Activated CD8-positive, alpha-beta T cell treated with anti-CD3 and anti-CD28 coated beads, Interleukin-2, amount 10 ng/mL, durations not matched to agents 7 days and 5 days (primary cell): Measurements from ENCODE around the gene CCNY. TPM values are rescaled to one million over a fixed set of nuclear protein-coding genes. Genes with fewer than 3 reads are reported as not detected.
"Not testable (repeated sequence)": the region's sequence is repeated elsewhere in the genome, so short reads cannot be mapped to it uniquely, and the experiment has no call there.

Experiments
- ATAC-seq: fragments of 150-1000 bp; cut with Tn5 transposase; one replicate; pipeline ENCODE4 v1.10.0; 2021; ENCODE audit warnings: moderate library complexity
- CTCF ChIA-PET: fragments of 350-600 bp; sonication (Branson Sonifier 250); formaldehyde crosslinking; loops from one replicate; lab custom pipeline; 2021; ENCODE audit warnings: antibody characterized with exemption; lab: Charles Lee
- POLR2A ChIA-PET: fragments of 350-600 bp; sonication (Branson Sonifier 250); formaldehyde crosslinking; loops from one replicate; lab custom pipeline; 2021; ENCODE audit warnings: antibody characterized with exemption; lab: Charles Lee
- DNase-seq: peaks from one replicate; pipeline ENCODE4 v3.0.0-alpha.2; 2020
- H3K27ac Mint-ChIP-seq: one replicate; pipeline ENCODE4 v1.8.0; 2021; ENCODE audit warnings: mild to moderate bottlenecking, mixed read lengths
- H3K27me3 Mint-ChIP-seq: one replicate; pipeline ENCODE4 v1.8.0; 2021; ENCODE audit warnings: low read depth, mixed read lengths
- H3K36me3 Mint-ChIP-seq: one replicate; pipeline ENCODE4 v1.8.0; 2021; ENCODE audit warnings: low read depth, mixed read lengths
- H3K4me1 Mint-ChIP-seq: one replicate; pipeline ENCODE4 v1.8.0; 2021; ENCODE audit warnings: low read depth, mixed read lengths
- H3K4me3 Mint-ChIP-seq: one replicate; pipeline ENCODE4 v1.8.0; 2021; ENCODE audit warnings: mild to moderate bottlenecking, mixed read lengths
- H3K9me3 Mint-ChIP-seq: one replicate; pipeline ENCODE4 v1.8.0; 2022; ENCODE audit warnings: mixed read lengths; ENCODE audit not compliant: insufficient read depth
- total RNA-seq, 2 experiments: library from RNA; stranded (reverse); gene quantifications; one replicate each; pipeline ENCODE4 v1.2.3, GENCODE V29; 2021

Gene CCNY
- total RNA-seq, 2 experiments from 2014 or later, result 55.6 to 64.1 TPM

DNA sequence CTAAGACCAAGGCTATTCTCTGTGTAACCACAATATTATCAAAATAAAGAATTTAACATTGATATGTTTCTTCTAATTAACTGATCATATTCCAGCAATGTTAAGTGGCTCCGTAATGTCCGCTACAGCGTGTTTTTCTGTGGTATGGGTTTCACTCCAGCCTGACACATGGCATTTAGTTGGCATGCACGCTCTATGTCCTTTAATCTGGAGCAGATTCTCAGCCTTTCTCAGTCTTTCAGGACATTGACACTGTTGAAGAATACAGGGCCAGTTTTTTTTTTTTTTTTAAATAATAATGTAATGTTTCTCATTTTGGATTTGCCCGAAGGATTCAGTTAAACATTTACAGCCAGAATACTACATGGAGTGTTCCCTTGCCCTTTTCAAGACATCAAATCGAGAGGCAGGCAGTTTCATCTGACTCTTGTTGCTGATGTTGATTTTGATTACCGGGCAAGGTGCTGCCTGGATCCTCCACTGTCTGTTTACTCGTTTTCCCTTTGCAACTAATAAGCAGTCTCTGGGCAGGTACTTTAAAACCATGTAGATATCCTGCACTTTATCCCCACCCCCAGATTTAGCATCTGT, 171.3 kb downstream of the CCNY start:
- POLR2A ChIA-PET, result no interaction called here
- Mint-ChIP-seq H3K27me3 (no peaks in the 10 kb centered on the region), H3K27ac (no peak overlapping the region), H3K36me3 (peaks cover 5% of the 10 kb centered on the region), H3K4me1 (peaks cover 16% of the 10 kb centered on the region), H3K9me3 (no peaks in the 10 kb centered on the region), H3K4me3 (no peak overlapping the region)
- CTCF ChIA-PET, result no interaction called here
- DNase-seq (no peak), ATAC-seq (no peak)

DNA sequence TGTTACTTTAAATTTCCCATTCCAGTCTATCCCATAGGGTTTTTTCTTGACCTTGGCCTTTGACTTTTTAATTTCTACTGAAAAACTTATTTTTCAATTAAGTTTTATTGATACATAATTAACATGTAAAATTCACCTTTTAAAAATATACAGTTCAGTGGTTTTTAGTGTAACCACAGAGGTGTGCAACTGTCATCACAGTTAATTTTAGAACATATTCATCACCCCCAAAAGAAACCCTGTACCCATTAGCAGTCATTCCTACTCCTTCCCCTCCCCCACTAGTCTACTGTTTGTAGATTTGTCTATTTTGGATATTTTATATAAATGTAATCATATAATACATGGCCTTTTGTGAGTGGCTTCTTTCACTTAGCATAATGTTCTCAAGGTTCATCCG, 172.3 kb downstream of the CCNY start:
- ChIA-PET CTCF (no interaction called here), POLR2A (no interaction called here)
- H3K27me3 Mint-ChIP-seq, result no peaks in the 10 kb centered on the region
- no peak overlapping the region for H3K4me3 Mint-ChIP-seq
- H3K4me1 Mint-ChIP-seq, result peaks cover 16% of the 10 kb centered on the region
- H3K36me3 Mint-ChIP-seq, result peaks cover 5% of the 10 kb centered on the region
- ATAC-seq (no peak), DNase-seq (no peak)
- H3K9me3 Mint-ChIP-seq, result no peaks in the 10 kb centered on the region
- no peak overlapping the region for H3K27ac Mint-ChIP-seq

- DNase-seq (no peak), ATAC-seq (no peak)
- no peak overlapping the region for H3K4me3 Mint-ChIP-seq
- no peaks in the 10 kb centered on the region for H3K27me3 Mint-ChIP-seq
- H3K4me1 Mint-ChIP-seq, result peaks cover 14% of the 10 kb centered on the region
- ChIA-PET POLR2A (no interaction called here), CTCF (no interaction called here)
- no peak overlapping the region for H3K27ac Mint-ChIP-seq
- H3K36me3 Mint-ChIP-seq, result peaks cover 5% of the 10 kb centered on the region
- H3K9me3 Mint-ChIP-seq, result no peaks in the 10 kb centered on the region
These were observed 174.6 kb downstream of the CCNY start for GRCh38 chr10:35510891-35511290.

- H3K36me3 Mint-ChIP-seq, result peaks cover 7% of the 10 kb centered on the region
- H3K4me3 Mint-ChIP-seq, result no peak overlapping the region
- CTCF ChIA-PET, result no interaction called here
- peaks cover 18% of the 10 kb centered on the region for H3K4me1 Mint-ChIP-seq
- no peaks in the 10 kb centered on the region for H3K27me3 Mint-ChIP-seq
- H3K9me3 Mint-ChIP-seq, result no peaks in the 10 kb centered on the region
- ATAC-seq, result no peak
- no peak overlapping the region for H3K27ac Mint-ChIP-seq
- POLR2A ChIA-PET, result no interaction called here
- no peak for DNase-seq
These were observed 175.3 kb downstream of the CCNY start for GRCh38 chr10:35511647-35512046.

- POLR2A ChIA-PET, result no interaction called here
- ATAC-seq (no peak), DNase-seq (no peak)
- no peak overlapping the region for H3K4me3 Mint-ChIP-seq
- no peaks in the 10 kb centered on the region for H3K27me3 Mint-ChIP-seq
- peaks cover 6% of the 10 kb centered on the region for H3K4me1 Mint-ChIP-seq
- CTCF ChIA-PET, result no interaction called here
- peaks cover 3% of the 10 kb centered on the region for H3K36me3 Mint-ChIP-seq
- H3K9me3 Mint-ChIP-seq, result no peaks in the 10 kb centered on the region
- no peak overlapping the region for H3K27ac Mint-ChIP-seq
These were observed 179.9 kb downstream of the CCNY start for GRCh38 chr10:35516102-35516670.

GRCh38 chr10:35517431-35518181, 181.3 kb downstream of the CCNY start:
- ATAC-seq (no peak), DNase-seq (no peak)
- POLR2A ChIA-PET, result no interaction called here
- peaks cover 2% of the 10 kb centered on the region for H3K36me3 Mint-ChIP-seq
- H3K4me3 Mint-ChIP-seq, result no peak overlapping the region
- no peak overlapping the region for H3K27ac Mint-ChIP-seq
- H3K4me1 Mint-ChIP-seq, result peaks cover 6% of the 10 kb centered on the region
- CTCF ChIA-PET, result interaction anchor here (1.0 kb wide), 1 partner anchor 16 kb away, joined by 3 read pairs; no protein-coding TSS in a partner anchor
- no peaks in the 10 kb centered on the region for H3K27me3 Mint-ChIP-seq
- H3K9me3 Mint-ChIP-seq, result no peaks in the 10 kb centered on the region

GRCh38 chr10:35518187-35518586, 181.9 kb downstream of the CCNY start:
- H3K27me3 Mint-ChIP-seq, H3K4me3 Mint-ChIP-seq, H3K9me3 Mint-ChIP-seq, H3K36me3 Mint-ChIP-seq, ATAC-seq, H3K4me1 Mint-ChIP-seq, H3K27ac Mint-ChIP-seq, POLR2A ChIA-PET, DNase-seq: not testable (repeated sequence)
- CTCF ChIA-PET, result interaction anchor here (1.0 kb wide), 1 partner anchor 17 kb away, joined by 3 read pairs; no protein-coding TSS in a partner anchor

GRCh38 chr10:35520996-35521395, 184.7 kb downstream of the CCNY start:
- DNase-seq (no peak), ATAC-seq (no peak)
- H3K27ac Mint-ChIP-seq, result no peak overlapping the region
- POLR2A ChIA-PET, result no interaction called here
- CTCF ChIA-PET, result no interaction called here
- H3K27me3 Mint-ChIP-seq, result no peaks in the 10 kb centered on the region
- peaks cover 2% of the 10 kb centered on the region for H3K36me3 Mint-ChIP-seq
- H3K4me3 Mint-ChIP-seq, result no peak overlapping the region
- peaks cover 4% of the 10 kb centered on the region for H3K4me1 Mint-ChIP-seq
- no peaks in the 10 kb centered on the region for H3K9me3 Mint-ChIP-seq

DNA sequence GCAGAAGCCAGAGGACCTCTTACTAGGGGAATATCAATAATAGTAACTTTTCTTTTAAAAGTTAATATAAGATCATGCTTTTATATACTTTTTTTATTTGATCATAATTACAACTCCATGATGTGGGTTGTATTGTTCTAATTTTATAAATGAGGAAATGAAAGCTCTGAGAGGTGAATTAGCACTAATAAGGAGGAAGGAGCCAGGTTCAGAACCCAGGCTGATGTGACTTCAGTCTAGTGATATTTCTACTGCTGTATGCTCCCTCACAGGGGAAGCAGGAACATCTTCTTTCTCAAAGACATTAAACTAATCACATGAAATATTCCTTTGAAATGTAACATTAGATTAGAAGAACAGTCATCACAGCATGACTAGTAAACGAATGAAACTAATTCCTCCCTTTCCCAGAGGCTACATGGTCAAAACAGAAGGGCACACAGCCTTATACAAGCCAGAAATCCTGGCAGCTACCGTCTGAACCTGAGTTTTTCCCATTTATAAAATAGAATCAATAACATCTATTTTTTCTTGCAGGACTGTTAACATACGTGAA, 187.4 kb downstream of the CCNY start:
- POLR2A ChIA-PET, result no interaction called here
- no peak overlapping the region for H3K27ac Mint-ChIP-seq

GRCh38 chr10:35526746-35527145, 190.4 kb downstream of the CCNY start:
- Mint-ChIP-seq H3K4me3 (no peak overlapping the region), H3K9me3 (no peaks in the 10 kb centered on the region), H3K27me3 (no peaks in the 10 kb centered on the region), H3K36me3 (peaks cover 19% of the 10 kb centered on the region), H3K4me1 (no peaks in the 10 kb centered on the region), H3K27ac (no peak overlapping the region)
- DNase-seq (no peak), ATAC-seq (no peak)
- ChIA-PET POLR2A (no interaction called here), CTCF (no interaction called here)

More for the DNA sequence above, 187.4 kb downstream of the CCNY start:
- Mint-ChIP-seq H3K27me3 (no peaks in the 10 kb centered on the region), H3K4me1 (no peaks in the 10 kb centered on the region), H3K9me3 (no peaks in the 10 kb centered on the region), H3K36me3 (no peaks in the 10 kb centered on the region), H3K4me3 (no peak overlapping the region)
- ATAC-seq (no peak), DNase-seq (no peak)
- CTCF ChIA-PET, result interaction anchor here (0.7 to 1.0 kb wide), 2 partner anchors 39 to 67 kb away, joined by 3 read pairs; no protein-coding TSS in a partner anchor

DNA sequence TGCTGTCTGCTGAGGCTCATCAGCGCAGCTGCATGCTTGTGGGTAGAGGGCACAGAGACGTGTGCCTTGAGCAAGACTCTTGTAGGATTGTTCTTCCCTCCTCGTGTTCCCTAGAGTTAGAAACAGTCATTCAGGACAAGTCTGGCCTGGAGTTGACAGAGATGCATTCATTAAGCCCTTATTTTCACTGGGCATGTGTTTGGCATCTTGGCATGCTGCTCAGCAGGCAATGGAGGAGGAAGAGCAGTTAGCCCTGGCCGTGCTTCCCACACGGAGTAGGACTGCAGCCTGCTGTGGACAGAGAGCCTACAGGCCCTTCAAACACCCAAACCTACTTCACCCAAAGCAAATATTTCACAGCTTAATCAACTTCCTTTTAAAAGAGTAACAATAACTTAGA, 195.8 kb downstream of the CCNY start:
- CTCF ChIA-PET, result interaction anchor here (1.6 kb wide), 1 partner anchor 30 kb away, joined by 4 read pairs; no protein-coding TSS in a partner anchor
- Mint-ChIP-seq H3K36me3 (peaks cover 65% of the 10 kb centered on the region), H3K4me1 (no peaks in the 10 kb centered on the region), H3K4me3 (no peak overlapping the region), H3K9me3 (peaks cover 19% of the 10 kb centered on the region), H3K27me3 (no peaks in the 10 kb centered on the region), H3K27ac (no peak overlapping the region)
- POLR2A ChIA-PET, result no interaction called here
- DNase-seq, result no peak
- ATAC-seq, result no peak

GRCh38 chr10:35533565-35533964, 197.3 kb downstream of the CCNY start:
- Mint-ChIP-seq H3K4me3 (no peak overlapping the region), H3K36me3 (peaks cover 74% of the 10 kb centered on the region), H3K27me3 (no peaks in the 10 kb centered on the region), H3K9me3 (peaks cover 19% of the 10 kb centered on the region), H3K27ac (no peak overlapping the region), H3K4me1 (no peaks in the 10 kb centered on the region)
- ChIA-PET POLR2A (no interaction called here), CTCF (interaction anchor here (1.6 kb wide), 1 partner anchor 29 kb away, joined by 4 read pairs; no protein-coding TSS in a partner anchor)
- ATAC-seq (no peak), DNase-seq (no peak)
